K562 (cell line): Measurements from ENCODE around the gene LILRB3.

Source experiments
- MYC ChIP-seq, 2 experiments: fragments of 250-450 bp in 1 of 2; sonication (Bioruptor Pico) in 1 of 2; IDR thresholded peaks; 2 replicates each; pipeline versions ENCODE4 v1.5.1 to v1.6.1; 2012 to 2021; ENCODE audit warnings: low read depth in 2 of 2, borderline replicate concordance in 1 of 2, improper control_type of control experiment in 1 of 2, low read length in 1 of 2, mild to moderate bottlenecking in 1 of 2, moderate library complexity in 1 of 2
- RNF2 ChIP-seq: sonication (generic); IDR thresholded peaks from 2 replicates; pipeline ENCODE4 v1.6.1; 2016

- no peak for TF ChIP-seq MYC (IDR thresholded peaks at IDR 0.05; ENCODE audit: low read depth, low read length)
- no peak for TF ChIP-seq MYC (CRISPR knock-in tag; IDR thresholded peaks at IDR 0.05; ENCODE audit: borderline replicate concordance, low read depth)
- no peak for TF ChIP-seq RNF2
Observed at GRCh38 chr19:54211235-54211634, 11.6 kb downstream of the LILRB3 start.
